H1 (cell line): ENCODE measurements around the gene NMUR1. TPM values are rescaled to one million over a fixed set of nuclear protein-coding genes. Genes with fewer than 3 reads are reported as not detected.

Experiments used
- CTBP2 ChIP-seq: IDR thresholded peaks from 2 replicates; pipeline ENCODE4 v1.7.0; 2011; ENCODE audit warnings: borderline replicate concordance, mild to moderate bottlenecking, moderate library complexity, mixed read lengths, low read length; ENCODE audit not compliant: insufficient read depth, insufficient read length
- RXRA ChIP-seq: IDR thresholded peaks from 2 replicates; pipeline ENCODE4 v1.6.1; 2011; ENCODE audit warnings: low read depth, mild to moderate bottlenecking, low read length, moderate library complexity; ENCODE audit not compliant: insufficient read depth
- polyA plus RNA-seq, 7 experiments: library from polyadenylated mRNA; depleted of rRNA in 3 of 7; stranded (reverse) in 5 of 7; unstranded in 2 of 7; fragments of >200 nt in 5 of 7; fragments of 200-250 nt in 2 of 7; gene quantifications; 1 replicate in 5 of 7; 2 replicates in 1 of 7; 4 replicates in 1 of 7; pipeline versions ENCODE4 v1.2.1 to v1.2.3, GENCODE V29; 2011 to 2013; ENCODE audit warnings: missing spikeins in 2 of 7, mixed read lengths in 2 of 7
- total RNA-seq: library from RNA; stranded (reverse); fragmentation: NEBNext Ultra II Directional; extraction: Animal tissue kit (Norgen Biotek cat#: 25700); gene quantifications from 2 replicates; pipeline ENCODE4 v1.2.1, GENCODE V29; 2021

NMUR1 gene
- total and polyA plus RNA-seq, 2 of the 8 experiments (the other 6 are each of a cell fraction or from before 2014, with no cell fraction given) = 0.56 to 1.5 TPM

GRCh38 chr2:231531466-231531865 lies 1.2 kb upstream of the NMUR1 start (continued):
- TF ChIP-seq CTBP2 (no peak), RXRA (no peak)
